ENCODE results near the gene HELQ.
"Not testable (repeated sequence)": the region's sequence is repeated elsewhere in the genome, so short reads cannot be mapped to it uniquely, and the experiment has no call there.

Gene HELQ

GRCh38 chr4:83431200-83431599 lies 24.4 kb downstream of the HELQ start:
- DNase-seq = no peak

- DNase-seq = no peak
Observed at GRCh38 chr4:83418211-83418610, 37.4 kb downstream of the HELQ start.

- DNase-seq = no peak
Observed at GRCh38 chr4:83417566-83417965, 38.1 kb downstream of the HELQ start.

GRCh38 chr4:83413676-83414075 lies 41.9 kb downstream of the HELQ start:
- no peak for DNase-seq

GRCh38 chr4:83408908-83409307 lies 46.7 kb downstream of the HELQ start:
- DNase-seq = no peak

- DNase-seq = no peak
Observed at GRCh38 chr4:83405844-83406816, 49.5 kb downstream of the HELQ start.

- DNase-seq = not testable (repeated sequence)
Observed at GRCh38 chr4:83398158-83398557, 57.5 kb downstream of the HELQ start.

- DNase-seq = no peak
Observed at GRCh38 chr4:83393908-83394307, 61.7 kb downstream of the HELQ start.

- DNase-seq = no peak
Observed at GRCh38 chr4:83392562-83392961, 63.1 kb downstream of the HELQ start.

- DNase-seq = no peak
Observed at GRCh38 chr4:83390944-83391343, 64.7 kb downstream of the HELQ start.

- no peak for DNase-seq
Observed at GRCh38 chr4:83389756-83390505, 65.7 kb downstream of the HELQ start.

GRCh38 chr4:83389037-83389720 lies 66.4 kb downstream of the HELQ start:
- no peak for DNase-seq

GRCh38 chr4:83388313-83388676 lies 67.3 kb downstream of the HELQ start:
- no peak for DNase-seq

GRCh38 chr4:83387476-83388312 lies 67.9 kb downstream of the HELQ start:
- DNase-seq = no peak

- DNase-seq = no peak
Observed at GRCh38 chr4:83387012-83387411, 68.6 kb downstream of the HELQ start.

GRCh38 chr4:83382850-83383249 lies 72.8 kb downstream of the HELQ start:
- DNase-seq = no peak

- no peak for DNase-seq
Observed at GRCh38 chr4:83381173-83381572, 74.5 kb downstream of the HELQ start.

GRCh38 chr4:83378419-83378818 lies 77.2 kb downstream of the HELQ start:
- peak in 1 of 2 experiments; percentile 4 for DNase-seq

GRCh38 chr4:83372931-83373330 lies 82.7 kb downstream of the HELQ start:
- DNase-seq = no peak

- DNase-seq = no peak
Observed at GRCh38 chr4:83371936-83372335, 83.7 kb downstream of the HELQ start.

GRCh38 chr4:83371235-83371634 lies 84.4 kb downstream of the HELQ start:
- no peak for DNase-seq

- no peak for DNase-seq
Observed at GRCh38 chr4:83370640-83370906, 85.0 kb downstream of the HELQ start.
